HTERT RPE-1 (cell line): Measurements from ENCODE around the gene HECW1.
"Not testable (repeated sequence)": the region's sequence is repeated elsewhere in the genome, so short reads cannot be mapped to it uniquely, and the experiment has no call there.

Experiments used
- in situ Hi-C: fragments of 300-500 bp; cut with MboI; formaldehyde crosslinking; loops from 4 replicates; pipeline ENCODE4 v1.14.3; 2020; ENCODE audit warnings: low sequenced_read_pairs

Gene HECW1

DNA sequence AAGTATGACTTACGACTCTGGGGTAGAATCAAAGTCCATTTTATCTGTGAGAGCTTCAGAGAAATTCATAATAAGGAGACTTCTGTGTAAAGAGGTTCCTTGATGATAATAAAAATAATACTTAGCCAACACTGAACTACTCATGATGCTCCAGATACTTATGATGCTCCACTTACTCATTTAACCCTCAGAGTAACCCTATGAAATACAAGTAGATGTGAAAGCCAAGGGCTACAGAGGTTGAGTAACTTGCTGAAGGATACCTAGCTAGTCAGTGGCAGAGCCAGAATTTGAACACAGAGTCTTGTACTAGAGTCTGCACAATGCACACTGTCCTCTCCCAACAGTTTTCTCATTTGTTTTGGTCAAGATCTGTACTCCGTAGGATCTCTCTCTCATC, 89.5 kb downstream of the HECW1 start:
- in situ Hi-C loops = no loop called here

- in situ Hi-C loops = no loop called here
Measured at GRCh38 chr7:43204081-43204480, 91.6 kb downstream of the HECW1 start.

DNA sequence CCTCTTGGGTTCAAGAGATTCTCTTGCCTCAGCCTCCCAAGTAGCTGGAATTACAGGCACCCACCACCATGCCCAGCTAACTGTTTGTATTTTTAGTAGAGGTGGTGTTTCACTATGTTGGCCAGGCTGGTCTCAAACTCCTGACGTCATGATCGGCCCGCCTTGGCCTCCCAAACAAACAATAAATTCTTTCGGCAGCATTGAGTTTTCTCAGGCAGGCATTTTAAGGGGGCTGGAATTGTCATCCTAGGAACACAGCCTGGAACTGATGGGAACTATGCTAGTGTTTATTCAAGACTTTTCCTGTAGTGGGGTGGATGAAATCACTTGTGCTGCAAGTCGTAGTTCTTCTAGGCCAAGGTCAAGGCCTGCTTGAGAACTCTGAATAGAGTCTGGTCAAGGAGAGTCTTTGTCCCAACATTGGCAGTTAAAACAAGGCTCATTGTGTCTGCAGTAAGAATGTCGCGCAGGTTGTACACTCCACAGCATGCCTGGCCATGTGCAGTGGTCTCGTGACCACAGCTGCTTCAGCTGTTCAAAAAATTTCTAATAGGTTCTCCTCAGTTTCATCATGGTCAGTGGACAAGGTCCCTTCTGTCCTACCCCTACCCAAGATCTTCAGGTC, 92.8 kb downstream of the HECW1 start:
- in situ Hi-C loops = no loop called here

DNA sequence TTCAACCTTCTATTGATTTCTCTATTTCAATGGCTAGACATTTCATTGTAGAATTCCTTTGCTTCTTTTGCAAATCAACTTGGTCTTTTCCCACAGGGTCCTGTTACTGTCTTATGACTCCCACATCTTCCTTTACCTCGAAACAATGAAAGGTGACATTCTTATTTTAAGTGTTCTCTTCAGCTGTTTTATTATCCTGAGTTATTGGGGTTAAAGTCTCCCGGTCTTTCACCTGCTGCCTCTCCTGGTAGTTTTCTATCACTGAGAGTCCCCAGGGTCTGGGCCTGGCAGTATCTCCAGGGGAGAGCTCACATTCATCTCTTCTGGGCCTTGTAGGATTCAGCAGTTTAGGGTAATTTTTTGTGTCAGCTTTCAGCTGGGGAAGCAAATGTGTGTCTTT, 95.8 kb downstream of the HECW1 start:
- in situ Hi-C loops = no loop called here

- in situ Hi-C loops = not testable (repeated sequence)
Measured at GRCh38 chr7:43210539-43210938, 98.1 kb downstream of the HECW1 start.

DNA sequence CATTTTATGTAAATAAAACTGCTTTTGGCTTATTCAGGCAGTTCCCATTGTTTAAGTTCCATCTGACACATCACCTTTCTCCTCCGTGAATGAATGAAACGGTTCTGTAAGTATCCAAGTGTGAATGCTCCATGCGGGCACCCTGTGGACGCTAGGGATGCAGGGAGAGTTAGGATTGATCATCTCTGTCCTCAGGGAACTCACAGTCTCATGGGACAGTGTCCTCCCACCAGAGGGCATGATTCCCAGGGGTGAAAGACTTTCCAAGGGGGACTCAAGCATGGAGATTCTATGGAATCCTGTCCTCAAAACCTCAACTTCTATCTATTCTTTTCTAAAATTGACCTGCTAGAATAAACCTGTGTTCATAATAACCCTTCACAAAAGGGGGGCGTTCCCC, 98.8 kb downstream of the HECW1 start:
- in situ Hi-C loops = no loop called here

- in situ Hi-C loops = no loop called here
Measured at GRCh38 chr7:43211693-43212092, 99.2 kb downstream of the HECW1 start.

- in situ Hi-C loops = no loop called here
Measured at GRCh38 chr7:43212921-43213320, 100.5 kb downstream of the HECW1 start.

DNA sequence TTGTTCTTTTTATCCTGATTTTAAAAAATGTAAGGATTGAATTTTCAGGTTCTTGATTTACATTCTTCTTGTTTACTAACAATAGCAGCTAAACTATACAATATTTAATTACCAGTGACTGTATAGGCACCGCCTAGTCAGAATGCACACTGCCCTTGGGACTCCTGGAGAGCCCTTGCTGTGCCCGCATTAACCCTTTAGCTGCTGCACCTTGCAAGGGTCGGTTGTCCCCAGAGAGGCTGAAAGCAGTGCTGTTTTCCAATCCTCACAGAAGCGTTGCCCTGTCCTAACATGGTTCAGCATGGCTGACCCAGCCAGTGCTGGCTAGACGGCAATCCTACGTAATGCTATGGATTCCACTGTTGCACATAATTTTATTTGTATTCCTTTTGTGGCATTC, 102.6 kb downstream of the HECW1 start:
- in situ Hi-C loops = no loop called here

DNA sequence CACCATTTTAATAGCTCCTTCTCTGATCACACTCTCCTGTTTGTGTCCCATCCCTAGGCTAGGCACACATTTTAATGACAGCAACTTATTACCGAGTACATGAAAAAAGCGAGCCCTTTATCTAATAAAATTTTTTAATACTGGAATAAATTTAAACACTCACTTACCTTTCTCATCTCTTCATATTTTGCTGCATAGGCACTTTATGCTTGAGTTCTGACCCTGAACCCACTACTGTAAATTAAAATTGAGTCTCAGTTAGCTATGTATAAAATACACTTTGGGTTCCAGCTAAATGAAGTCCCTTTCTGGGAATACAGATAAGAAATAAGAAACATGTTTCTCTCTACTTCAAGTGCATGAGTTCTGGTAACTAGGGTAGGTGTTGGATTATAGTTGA, 104.6 kb downstream of the HECW1 start:
- in situ Hi-C loops = no loop called here

- in situ Hi-C loops = not testable (repeated sequence)
Measured at GRCh38 chr7:43218901-43219300, 106.5 kb downstream of the HECW1 start.

GRCh38 chr7:43220250-43220649, 107.8 kb downstream of the HECW1 start:
- in situ Hi-C loops = no loop called here

GRCh38 chr7:43220742-43221141, 108.3 kb downstream of the HECW1 start:
- in situ Hi-C loops = no loop called here

DNA sequence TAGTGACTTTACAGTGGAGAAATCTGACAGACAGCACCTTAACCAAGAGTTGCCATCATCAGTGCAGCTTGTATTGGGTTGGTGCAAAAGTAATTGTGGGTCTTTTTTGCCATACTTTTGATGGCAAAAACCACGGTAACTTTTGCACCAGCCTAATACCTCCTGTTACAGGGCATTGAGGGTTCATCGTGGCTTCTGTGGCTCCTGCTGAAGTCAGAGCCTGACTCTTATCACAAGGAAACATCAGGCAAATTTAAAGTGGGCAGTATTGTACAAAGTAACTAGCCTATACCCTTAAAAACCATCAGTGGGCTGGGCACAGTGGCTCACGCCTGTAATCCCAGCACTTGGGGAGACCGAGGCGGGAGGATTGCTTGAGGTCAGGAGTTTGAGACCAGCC, 117.4 kb downstream of the HECW1 start:
- in situ Hi-C loops = no loop called here

DNA sequence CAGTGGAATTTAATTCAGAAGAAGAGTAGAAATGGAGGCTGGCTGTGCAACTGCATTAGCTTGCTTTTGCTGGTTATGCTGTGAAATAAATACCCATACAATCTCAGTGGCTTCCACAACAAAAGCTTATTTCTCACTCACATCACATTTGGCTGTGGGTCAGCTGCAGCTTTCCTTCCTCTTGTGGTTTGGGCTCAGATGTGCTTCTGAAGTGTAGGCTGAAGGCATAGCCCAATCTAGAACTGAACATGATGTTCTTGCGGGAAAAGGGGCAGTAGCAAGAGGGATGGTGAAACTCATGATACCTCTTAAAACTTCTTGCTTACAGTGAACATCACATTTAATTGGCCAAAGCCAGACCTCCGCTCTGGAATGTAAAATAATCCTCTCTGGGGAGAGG, 119.9 kb downstream of the HECW1 start:
- in situ Hi-C loops = no loop called here

DNA sequence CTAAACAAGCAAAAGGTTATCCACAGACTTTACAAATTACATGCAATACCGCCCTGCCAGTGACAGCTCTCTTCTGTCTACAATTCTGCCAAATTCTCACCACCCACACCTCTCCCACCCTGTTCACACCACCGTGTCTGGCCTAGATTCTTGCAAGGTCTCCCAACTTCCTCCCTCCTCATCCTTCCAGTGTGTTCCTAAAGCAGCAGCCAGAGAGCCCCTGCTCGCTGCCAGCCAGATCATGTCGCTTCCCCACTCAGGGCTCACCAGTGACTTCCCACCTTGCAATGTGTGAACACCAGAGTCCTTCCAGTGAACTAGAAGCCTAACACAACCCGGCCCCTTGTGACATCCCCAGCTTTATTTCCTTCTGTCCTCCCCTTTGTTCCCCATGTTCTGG, 121.6 kb downstream of the HECW1 start:
- in situ Hi-C loops = no loop called here

- in situ Hi-C loops = no loop called here
Measured at GRCh38 chr7:43234968-43235367, 122.5 kb downstream of the HECW1 start.

DNA sequence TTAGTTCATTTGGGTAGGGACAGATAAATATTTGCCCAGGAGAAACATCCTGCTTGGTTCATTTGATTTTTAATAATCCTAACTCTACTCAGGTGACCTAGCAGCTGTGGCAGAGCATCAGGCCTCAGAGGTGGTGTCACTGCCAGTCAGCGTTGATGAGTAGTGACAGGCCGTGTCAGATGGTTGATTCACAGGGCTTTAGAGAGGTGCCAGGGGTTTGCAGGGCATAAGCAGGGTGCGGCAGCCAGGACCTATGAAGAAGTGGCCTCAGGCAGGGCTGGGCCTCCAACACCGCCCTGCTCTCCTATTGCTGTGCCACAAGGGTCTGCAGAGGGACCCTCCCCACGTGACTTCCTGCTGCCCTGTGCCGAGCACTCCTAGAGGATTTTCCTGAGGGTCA, 128.1 kb downstream of the HECW1 start:
- in situ Hi-C loops = no loop called here

DNA sequence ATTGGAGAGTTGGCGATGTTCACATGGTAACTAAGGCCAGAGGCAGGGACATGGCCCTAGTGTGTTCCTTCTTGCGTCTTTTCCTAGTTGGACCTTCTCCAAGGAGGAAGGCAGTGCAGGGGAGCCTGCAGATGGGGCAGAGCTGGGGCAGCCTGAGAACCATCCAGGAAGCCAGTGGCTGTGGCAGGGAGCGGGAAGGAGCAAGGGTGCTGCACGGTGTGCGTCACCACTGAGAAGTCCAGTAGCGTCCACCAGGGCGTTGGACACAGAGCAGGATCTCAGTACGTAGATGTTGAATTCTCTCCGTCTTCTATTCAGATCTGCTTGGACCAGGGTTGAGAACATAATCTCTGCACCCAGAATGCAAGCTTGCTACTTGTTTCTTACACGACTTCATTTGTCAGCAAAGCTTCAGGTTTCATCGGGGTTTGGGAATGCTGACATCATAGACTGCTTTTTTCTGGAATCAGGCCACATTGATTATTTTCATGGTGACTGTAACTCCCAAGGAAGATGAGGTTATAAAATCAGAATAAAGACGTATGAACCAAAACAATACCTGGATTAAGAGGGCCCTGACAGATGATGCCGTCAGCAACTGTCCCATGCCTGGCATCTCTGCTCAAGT, 130.3 kb downstream of the HECW1 start:
- in situ Hi-C loops = no loop called here

DNA sequence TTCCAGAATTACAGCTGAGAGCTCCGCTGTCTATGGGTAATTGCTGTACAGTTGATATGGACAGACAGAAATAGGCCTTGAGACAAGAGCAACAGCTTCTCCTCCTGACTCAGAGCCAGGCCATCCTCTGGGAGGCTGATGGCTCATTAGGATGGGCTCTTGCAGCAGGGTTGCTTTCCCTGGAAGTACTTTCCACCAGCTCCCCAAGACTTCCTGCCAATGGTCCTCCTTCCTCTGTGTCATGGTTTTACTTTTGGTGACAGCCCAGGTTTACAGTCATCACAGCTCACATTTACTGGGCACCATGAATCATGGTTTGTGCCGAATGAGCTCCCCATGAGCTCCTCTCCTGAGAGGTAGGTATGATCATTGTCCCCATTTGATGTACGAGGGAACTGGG, 131.8 kb downstream of the HECW1 start:
- in situ Hi-C loops = no loop called here

DNA sequence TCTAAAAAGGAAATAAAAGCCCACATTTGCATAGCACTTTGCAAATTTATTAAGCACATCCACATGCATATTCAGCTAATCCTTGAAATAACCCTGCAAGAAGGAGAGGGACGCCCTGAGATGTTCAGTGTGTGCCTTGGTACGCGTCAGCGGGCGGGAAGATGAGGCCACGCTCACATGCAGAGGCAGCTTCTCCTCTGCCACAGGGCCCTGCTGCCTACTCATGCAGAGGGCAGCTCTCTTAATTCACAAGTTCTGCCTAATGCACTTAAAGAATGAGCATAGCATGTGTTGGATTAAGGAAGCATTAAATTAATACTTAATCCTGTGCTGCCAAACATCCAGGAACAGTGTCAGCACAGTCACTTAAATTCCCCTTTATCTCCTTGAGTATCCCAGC, 132.3 kb downstream of the HECW1 start:
- in situ Hi-C loops = no loop called here

DNA sequence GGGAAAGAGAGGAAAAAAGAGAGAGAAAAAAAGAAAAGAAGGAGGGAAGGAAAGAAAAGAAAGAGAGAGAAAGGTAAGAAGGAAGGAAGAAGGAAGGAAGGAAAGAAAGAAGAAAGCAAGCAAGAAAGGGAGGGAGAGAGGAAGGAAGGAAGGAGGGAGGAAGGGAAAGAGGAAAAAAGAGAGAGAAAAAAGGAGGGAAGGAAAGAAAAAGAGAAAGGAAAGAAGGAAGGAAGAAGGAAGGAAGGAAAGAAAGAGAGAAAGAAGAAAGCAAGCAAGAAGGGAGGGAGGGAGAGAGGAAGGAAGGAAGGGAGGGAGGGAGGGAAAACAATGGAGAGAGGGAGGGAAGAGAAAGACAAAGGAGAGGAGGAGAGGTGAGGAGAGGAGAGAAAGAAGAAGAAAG, 135.3 kb downstream of the HECW1 start:
- in situ Hi-C loops = no loop called here

DNA sequence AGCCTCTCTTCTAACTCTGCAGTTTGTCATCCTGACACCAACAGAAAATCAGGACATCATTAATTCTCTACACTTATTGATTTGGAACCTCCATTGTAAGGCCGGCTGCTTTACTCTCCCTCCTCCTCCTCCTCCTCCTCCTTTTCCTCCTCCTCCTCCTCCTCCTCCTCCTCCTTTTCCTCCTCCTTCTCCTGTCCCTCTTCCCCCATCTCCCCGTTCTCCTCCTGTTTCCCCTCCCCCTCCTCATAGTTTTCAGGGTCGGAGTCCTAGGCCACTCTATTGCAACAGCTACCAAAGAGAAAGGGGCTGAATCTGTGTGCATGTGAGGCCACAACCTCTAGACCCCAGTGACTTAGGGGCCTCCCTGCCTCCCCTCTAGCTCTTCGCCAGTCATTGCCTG, 136.1 kb downstream of the HECW1 start:
- in situ Hi-C loops = no loop called here
